Measurements from ENCODE around the gene CYP2A13.
"Not testable (repeated sequence)": the region's sequence is repeated elsewhere in the genome, so short reads cannot be mapped to it uniquely, and the experiment has no call there.

Gene CYP2A13

GRCh38 chr19:41123716-41124294, 35.6 kb downstream of the CYP2A13 start:
- H3K4me3 ChIP-seq (ENCODE audit: low read length) = no peak overlapping the region
- DNase-seq (ENCODE audit: low read depth) = no peak
- TF ChIP-seq CTCF (IDR thresholded peaks at IDR 0.05; ENCODE audit: insufficient read depth, low read depth, low read length, missing control alignments) = no peak

- TF ChIP-seq CTCF (IDR thresholded peaks at IDR 0.05; ENCODE audit: insufficient read depth, low read depth, low read length, missing control alignments) = peak; percentile 67
- DNase-seq (ENCODE audit: low read depth) = peak; percentile 19
- H3K4me3 ChIP-seq (ENCODE audit: low read length) = not testable (repeated sequence)
Measured at GRCh38 chr19:41126765-41127203, 38.5 kb downstream of the CYP2A13 start.

- DNase-seq (ENCODE audit: low read depth); H3K4me3 ChIP-seq (ENCODE audit: low read length): not testable (repeated sequence)
Measured at GRCh38 chr19:41127362-41127761, 39.1 kb downstream of the CYP2A13 start.

- H3K4me3 ChIP-seq (ENCODE audit: low read length) = not testable (repeated sequence)
- peak; percentile 19 for DNase-seq (ENCODE audit: low read depth)
Measured at GRCh38 chr19:41127801-41128300, 39.6 kb downstream of the CYP2A13 start.

GRCh38 chr19:41128692-41129091, 40.4 kb downstream of the CYP2A13 start:
- no peak for DNase-seq (ENCODE audit: low read depth)
- H3K4me3 ChIP-seq (ENCODE audit: low read length) = no peak overlapping the region
- TF ChIP-seq CTCF (IDR thresholded peaks at IDR 0.05; ENCODE audit: insufficient read depth, low read depth, low read length, missing control alignments) = no peak

GRCh38 chr19:41131186-41131585, 42.9 kb downstream of the CYP2A13 start:
- H3K4me3 ChIP-seq (ENCODE audit: low read length) = no peak overlapping the region
- DNase-seq (ENCODE audit: low read depth) = no peak
- TF ChIP-seq CTCF (IDR thresholded peaks at IDR 0.05; ENCODE audit: insufficient read depth, low read depth, low read length, missing control alignments) = no peak

GRCh38 chr19:41133260-41133659, 45.0 kb downstream of the CYP2A13 start:
- DNase-seq (ENCODE audit: low read depth) = no peak
- TF ChIP-seq CTCF (IDR thresholded peaks at IDR 0.05; ENCODE audit: insufficient read depth, low read depth, low read length, missing control alignments) = no peak
- no peak overlapping the region for H3K4me3 ChIP-seq (ENCODE audit: low read length)

- no peak for DNase-seq (ENCODE audit: low read depth)
- no peak for TF ChIP-seq CTCF (IDR thresholded peaks at IDR 0.05; ENCODE audit: insufficient read depth, low read depth, low read length, missing control alignments)
- no peak overlapping the region for H3K4me3 ChIP-seq (ENCODE audit: low read length)
Measured at GRCh38 chr19:41134616-41135015, 46.4 kb downstream of the CYP2A13 start.

GRCh38 chr19:41135390-41136384, 47.4 kb downstream of the CYP2A13 start:
- DNase-seq (ENCODE audit: low read depth) = peak; percentile 41
- peak overlapping the region; percentile 40 for H3K4me3 ChIP-seq (ENCODE audit: low read length)

Measured in epithelial cell of esophagus (primary cell).